NCI-H2081 (cell line): Measurements from ENCODE around the gene OR8K5.
"Not testable (repeated sequence)": the region's sequence is repeated elsewhere in the genome, so short reads cannot be mapped to it uniquely, and the experiment has no call there.

Experiments
- DNase-seq, 2 experiments: peaks; one replicate each; lab custom pipeline; 2025; lab: John Stamatoyannopoulos, UW

Gene OR8K5

GRCh38 chr11:56160217-56160616 lies at the start of gene OR8K5:
TSS of gene OR8K5 (minus strand) at chr11:56160317. CDS start at chr11:56160317, 0 bp downstream.
- DNase-seq, result no peak

- DNase-seq, result no peak
Observed at GRCh38 chr11:56207790-56208189, 47.7 kb upstream of the OR8K5 start.

GRCh38 chr11:56197367-56197766 lies 37.2 kb upstream of the OR8K5 start:
- no peak for DNase-seq

- no peak for DNase-seq
Observed at GRCh38 chr11:56196705-56197104, 36.6 kb upstream of the OR8K5 start.

- DNase-seq, result no peak
Observed at GRCh38 chr11:56188602-56189001, 28.5 kb upstream of the OR8K5 start.

- DNase-seq, result no peak
Observed at GRCh38 chr11:56183459-56183858, 23.3 kb upstream of the OR8K5 start.

GRCh38 chr11:56176318-56176717 lies 16.2 kb upstream of the OR8K5 start, which contains the start of gene OR5J2:
TSS of gene OR5J2 (plus strand) at chr11:56176618. CDS start at chr11:56176618, 0 bp downstream.
- DNase-seq, result no peak

GRCh38 chr11:56172256-56172830 lies 12.2 kb upstream of the OR8K5 start:
- DNase-seq, result no peak

- DNase-seq, result no peak
Observed at GRCh38 chr11:56163804-56164203, 3.7 kb upstream of the OR8K5 start.

- DNase-seq, result no peak
Observed at GRCh38 chr11:56152333-56152732, 7.8 kb downstream of the OR8K5 start.

- DNase-seq, result no peak
Observed at GRCh38 chr11:56151376-56151775, 8.7 kb downstream of the OR8K5 start.

- not testable (repeated sequence) for DNase-seq
Observed at GRCh38 chr11:56143681-56144080, 16.4 kb downstream of the OR8K5 start.

GRCh38 chr11:56140151-56140661 lies 19.9 kb downstream of the OR8K5 start, which contains the start of gene OR8J3:
TSS of gene OR8J3 (minus strand) at chr11:56140201. CDS start at chr11:56137718, 2,483 bp downstream.
- no peak for DNase-seq

- no peak for DNase-seq
Observed at GRCh38 chr11:56122073-56122472, 38.0 kb downstream of the OR8K5 start, which contains the start of gene OR8H3. TSS of gene OR8H3 (plus strand) at chr11:56122373. CDS start at chr11:56122373, 0 bp downstream.
